OCI-LY1 (cell line): ENCODE results near the gene GTF3C2.

ENCODE experiments used
- H2AFZ ChIP-seq: fragments of 200-600 bp; sonication (generic), shearing (Covaris generic); 2 replicates; pipeline ENCODE4 v1.6.0; 2014; ENCODE audit warnings: antibody characterized with exemption, mild to moderate bottlenecking, low read length
- H3F3A ChIP-seq: fragments of 200-600 bp; sonication (generic), shearing (Covaris generic); 2 replicates; pipeline ENCODE4 v1.6.0; 2014; ENCODE audit warnings: mild to moderate bottlenecking, antibody characterized with exemption, low read length, moderate library complexity; ENCODE audit not compliant: insufficient read depth
- H3K27ac ChIP-seq: fragments of 200-600 bp; sonication (generic); 2 replicates; pipeline ENCODE4 v1.5.1; 2014; ENCODE audit warnings: low read length, mixed run types, mild to moderate bottlenecking, low read depth; ENCODE audit not compliant: poor library complexity, severe bottlenecking
- H3K27me3 ChIP-seq: fragments of 200-600 bp; sonication (generic); 2 replicates; pipeline ENCODE4 v1.6.0; 2014; ENCODE audit warnings: antibody characterized with exemption, mild to moderate bottlenecking, low read length, moderate library complexity; ENCODE audit not compliant: insufficient read depth
- H3K36me3 ChIP-seq: fragments of 200-600 bp; sonication (generic); 2 replicates; pipeline ENCODE4 v1.6.1; 2014; ENCODE audit warnings: mild to moderate bottlenecking, antibody characterized with exemption, low read length, moderate library complexity, mixed read lengths; ENCODE audit not compliant: insufficient read depth
- H3K4me1 ChIP-seq: fragments of 200-600 bp; sonication (generic); 2 replicates; pipeline ENCODE4 v1.5.1; 2014; ENCODE audit warnings: mild to moderate bottlenecking, low read length, moderate library complexity; ENCODE audit not compliant: insufficient read depth, severe bottlenecking
- H3K4me2 ChIP-seq: fragments of 200-600 bp; sonication (generic), shearing (Covaris generic); 2 replicates; pipeline ENCODE4 v1.6.1; 2014; ENCODE audit warnings: low read length
- H3K4me3 ChIP-seq: fragments of 200-600 bp; sonication (generic); 2 replicates; pipeline ENCODE4 v1.5.1; 2014; ENCODE audit warnings: low read length, low read depth, mild to moderate bottlenecking, mixed read lengths; ENCODE audit not compliant: poor library complexity, severe bottlenecking
- H3K79me2 ChIP-seq: fragments of 200-600 bp; shearing (Covaris generic); 2 replicates; pipeline ENCODE4 v1.6.1; 2016; ENCODE audit warnings: mixed run types, low read length, mixed read lengths; ENCODE audit not compliant: insufficient read depth
- H3K9ac ChIP-seq: fragments of 200-600 bp; sonication (generic), shearing (Covaris generic); 2 replicates; pipeline ENCODE4 v1.6.1; 2014; ENCODE audit warnings: mild to moderate bottlenecking, low read length, mixed read lengths
- H3K9me2 ChIP-seq: fragments of 200-600 bp; sonication (generic), shearing (Covaris generic); 2 replicates; pipeline ENCODE4 v1.6.1; 2014; ENCODE audit warnings: low read depth, mild to moderate bottlenecking, low read length, mixed read lengths
- H3K9me3 ChIP-seq: fragments of 200-600 bp; shearing (Covaris generic); 2 replicates; pipeline ENCODE4 v1.6.1; 2014; ENCODE audit warnings: low read length, mixed read lengths
- H4K20me1 ChIP-seq: fragments of 200-600 bp; sonication (generic), shearing (Covaris generic); 2 replicates; pipeline ENCODE4 v1.6.0; 2016; ENCODE audit warnings: mild to moderate bottlenecking, low read length; ENCODE audit not compliant: insufficient read depth
- CTCF ChIP-seq: fragments of 200-600 bp; sonication (generic), shearing (Covaris generic); IDR thresholded peaks from 2 replicates; pipeline ENCODE4 v1.5.1; 2017; ENCODE audit warnings: mild to moderate bottlenecking, antibody characterized with exemption, low read length, moderate library complexity, mixed read lengths
- EZH2 ChIP-seq: fragments of 200-600 bp; sonication (generic), shearing (Covaris generic); IDR thresholded peaks from 2 replicates; pipeline ENCODE4 v1.8.0; 2017; ENCODE audit warnings: borderline replicate concordance, mixed run types, mild to moderate bottlenecking, antibody characterized with exemption, low read length, moderate library complexity, mixed read lengths

The GTF3C2 gene

GRCh38 chr2:27380626-27381545 lies 24.3 kb upstream of the GTF3C2 start, which contains the start of gene ZNF513:
ZNF513 (minus strand) TSS chr2:27380734; CDS start chr2:27380526, 208 bp downstream.
- no peaks in the 10 kb centered on the region for H3K9me2 ChIP-seq
- peak within 1 kb of the TSS; percentile 86 for H3K4me3 ChIP-seq
- TF ChIP-seq CTCF (no peak), EZH2 (no peak)
- H3F3A ChIP-seq, result 0 out of 2 replicates have a peak, but pooled peaks cover 2% of the 10 kb centered on the region
- H3K36me3 ChIP-seq, result peaks cover 90% of the 10 kb centered on the region
- H3K4me2 ChIP-seq, result peak within 1 kb of the TSS; percentile 97
- peaks cover 25% of the 10 kb centered on the region for H3K4me1 ChIP-seq
- H3K9ac ChIP-seq, result peak within 1 kb of the TSS; percentile 96
- H3K79me2 ChIP-seq, result no peaks in the 10 kb centered on the region
- peak within 1 kb of the TSS; percentile 86 for H3K27ac ChIP-seq
- H3K27me3 ChIP-seq, result no peaks in the 10 kb centered on the region
- H3K9me3 ChIP-seq, result no peaks in the 10 kb centered on the region
- H4K20me1 ChIP-seq, result no peaks in the 10 kb centered on the region
- no peak within 1 kb of the TSS for H2AFZ ChIP-seq

- TF ChIP-seq CTCF (no peak), EZH2 (no peak)
- H3K4me1 ChIP-seq, result peaks cover 25% of the 10 kb centered on the region
- H3K79me2 ChIP-seq, result no peaks in the 10 kb centered on the region
- peak overlapping the region; percentile 86 for H3K4me3 ChIP-seq
- no peaks in the 10 kb centered on the region for H4K20me1 ChIP-seq
- peaks cover 90% of the 10 kb centered on the region for H3K36me3 ChIP-seq
- H3F3A ChIP-seq, result 0 out of 2 replicates have a peak, but pooled peaks cover 2% of the 10 kb centered on the region
- H2AFZ ChIP-seq, result no peak overlapping the region
- peak overlapping the region; percentile 96 for H3K9ac ChIP-seq
- no peaks in the 10 kb centered on the region for H3K9me2 ChIP-seq
- H3K4me2 ChIP-seq, result peak overlapping the region; percentile 97
- H3K9me3 ChIP-seq, result no peaks in the 10 kb centered on the region
- peak overlapping the region; percentile 86 for H3K27ac ChIP-seq
- no peaks in the 10 kb centered on the region for H3K27me3 ChIP-seq
These were observed 23.5 kb upstream of the GTF3C2 start for GRCh38 chr2:27379836-27380625.

GRCh38 chr2:27379383-27379835 lies 22.8 kb upstream of the GTF3C2 start:
- no peak for TF ChIP-seq CTCF
- no peak for TF ChIP-seq EZH2
- peaks cover 90% of the 10 kb centered on the region for H3K36me3 ChIP-seq

More at GRCh38 chr2:27379383-27379835, 22.8 kb upstream of the GTF3C2 start:
- Histone ChIP-seq H3K4me2 (peak overlapping the region; percentile 97), H3F3A (0 out of 2 replicates have a peak, but pooled peaks cover 2% of the 10 kb centered on the region), H3K9me2 (no peaks in the 10 kb centered on the region), H3K9ac (peak overlapping the region; percentile 96), H2AFZ (no peak overlapping the region), H4K20me1 (no peaks in the 10 kb centered on the region), H3K4me1 (peaks cover 25% of the 10 kb centered on the region), H3K9me3 (no peaks in the 10 kb centered on the region), H3K79me2 (no peaks in the 10 kb centered on the region), H3K4me3 (peak overlapping the region; percentile 86), H3K27ac (peak overlapping the region; percentile 86), H3K27me3 (no peaks in the 10 kb centered on the region)
